ENCODE measurements around the gene CA11. TPM values are rescaled to one million over a fixed set of nuclear protein-coding genes. Genes with fewer than 3 reads are reported as not detected.

Gene CA11
- total RNA-seq, 1 donor from 2014 or later: 9.5 TPM

Other genes starting within 250 kb of the CA11 start
- gene GRWD1, start 200.2 kb downstream of the CA11 start, total RNA-seq: 35.6 and 41.4 TPM in 2 replicates
- gene KCNJ14, start 190.6 kb downstream of the CA11 start, total RNA-seq: 1.4 TPM in 2 replicates
- 62.4 and 67.1 TPM in 2 replicates for gene CYTH2, start 176.8 kb downstream of the CA11 start, total RNA-seq
- 6.2 TPM in 2 replicates for gene LMTK3, start 134.4 kb downstream of the CA11 start, total RNA-seq
- gene SULT2B1, start 94.0 kb downstream of the CA11 start, total RNA-seq: 0.31 TPM in 1 of 2 replicates, not detected in the other
- not detected in 2 replicates for gene SPACA4, start 39.4 kb downstream of the CA11 start, total RNA-seq
- 1.3 and 1.7 TPM in 2 replicates for gene FAM83E, start 31.1 kb downstream of the CA11 start, total RNA-seq
- gene RPL18, start 27.0 kb downstream of the CA11 start, total RNA-seq: 1,046 and 1,102 TPM in 2 replicates
- gene SPHK2, start 26.7 kb downstream of the CA11 start, total RNA-seq: 25.4 and 29.4 TPM in 2 replicates
- 1.2 and 1.5 TPM in 2 replicates for gene DBP, start 8.8 kb downstream of the CA11 start, total RNA-seq
- gene NTN5, start 26.8 kb upstream of the CA11 start, total RNA-seq: 0.11 and 0.41 TPM in 2 replicates
- gene FUT2, start 49.8 kb upstream of the CA11 start, total RNA-seq: not detected in 2 replicates
- 0.55 and 0.57 TPM in 2 replicates for gene MAMSTR, start 73.5 kb upstream of the CA11 start, total RNA-seq
- gene RASIP1, start 94.4 kb upstream of the CA11 start, total RNA-seq: 0.26 and 0.68 TPM in 2 replicates
- gene IZUMO1, start 100.7 kb upstream of the CA11 start, total RNA-seq: not detected in 2 replicates
- 0.65 and 0.91 TPM in 2 replicates for gene FUT1, start 106.5 kb upstream of the CA11 start, total RNA-seq
- not detected in 2 replicates for gene FGF21, start 109.3 kb upstream of the CA11 start, total RNA-seq
- gene BCAT2, start 164.8 kb upstream of the CA11 start, total RNA-seq: 38.1 and 41.5 TPM in 2 replicates
- 8.2 and 9.7 TPM in 2 replicates for gene HSD17B14, start 190.3 kb upstream of the CA11 start, total RNA-seq
- gene PLEKHA4, start 222.4 kb upstream of the CA11 start, total RNA-seq: 27.5 and 32.8 TPM in 2 replicates
- gene PPP1R15A, start 226.2 kb upstream of the CA11 start, total RNA-seq: 39.5 and 53.2 TPM in 2 replicates